GM12878 (cell line): ENCODE data around the gene MAFG. TPM values are rescaled to one million over a fixed set of nuclear protein-coding genes. Genes with fewer than 3 reads are reported as not detected.

Experiments used
- ATAC-seq: fragments of 200-7000 bp; cut with Tn5 transposase; 3 replicates; pipeline ENCODE4 v1.9.1; 2020; ENCODE audit warnings: mild to moderate bottlenecking, moderate library complexity
- BruUV-seq: library from RNA; stranded (reverse); fragments of 400-500 nt; replicated peaks from 2 replicates; lab custom pipeline; 2021; lab: Mats Ljungman, UMichigan
- CTCF ChIA-PET: fragments of 300-600 bp; sonication (Branson Sonifier 250); formaldehyde crosslinking; extraction: SDS; loops from one replicate; lab custom pipeline; 2021; ENCODE audit warnings: inconsistent platforms; lab: Yijun Ruan, JAX
- POLR2A ChIA-PET: fragments of 350-600 bp; formaldehyde crosslinking; extraction: SDS; loops from one replicate; lab custom pipeline; 2021; ENCODE audit warnings: inconsistent platforms; lab: Charles Lee
- RAD21 ChIA-PET: fragments of 300-600 bp; sonication (Branson Sonifier 250); formaldehyde crosslinking; loops from one replicate; lab custom pipeline; 2023; ENCODE audit warnings: antibody characterized with exemption; ENCODE audit not compliant: unreplicated experiment; lab: Charles Lee
- SMC1A ChIA-PET: fragments of 300-600 bp; sonication (Branson Sonifier 250); formaldehyde crosslinking; loops from one replicate; lab custom pipeline; 2023; ENCODE audit not compliant: unreplicated experiment, uncharacterized antibody; lab: Charles Lee
- DNase-seq: peaks from one replicate; pipeline ENCODE4 v3.0.0-alpha.2; 2011; ENCODE audit warnings: low read depth, low spot score
- FAIRE-seq: peaks from 3 replicates; lab custom pipeline; 2011; peaks lifted over from hg19 to GRCh38; lab: Jason Lieb, UNC
- H2AFZ ChIP-seq: 2 replicates; pipeline ENCODE4 v1.6.0; 2011; ENCODE audit warnings: low read depth, low read length, control low read depth; ENCODE audit not compliant: control insufficient read depth
- H3K27ac ChIP-seq: 2 replicates; pipeline ENCODE4 v1.5.1; 2011; ENCODE audit warnings: control low read depth; ENCODE audit not compliant: control insufficient read depth, insufficient read depth
- H3K27me3 ChIP-seq, 2 experiments: replicated peaks in 1 of 2; 2 replicates each; pipeline versions ENCODE4 v1.6.0 to v1.6.1; 2011; ENCODE audit warnings: low read length in 1 of 2; ENCODE audit not compliant: control insufficient read depth in 2 of 2, insufficient read depth in 2 of 2
- H3K36me3 ChIP-seq, 2 experiments: 2 replicates each; pipeline ENCODE4 v1.5.1; 2011; ENCODE audit warnings: low read length in 1 of 2; ENCODE audit not compliant: control insufficient read depth in 2 of 2, insufficient read depth in 2 of 2
- H3K4me1 ChIP-seq: 2 replicates; pipeline ENCODE4 v1.6.1; 2011; ENCODE audit warnings: mild to moderate bottlenecking, low read length, moderate library complexity, mixed read lengths; ENCODE audit not compliant: control insufficient read depth, insufficient read depth
- H3K4me2 ChIP-seq: 2 replicates; pipeline ENCODE4 v1.6.0; 2011; ENCODE audit warnings: control low read depth; ENCODE audit not compliant: control insufficient read depth, insufficient read depth
- H3K4me3 ChIP-seq: fragments of 200-600 bp; sonication (generic); 2 replicates; pipeline ENCODE4 v1.5.1; 2016
- H3K79me2 ChIP-seq: 2 replicates; pipeline ENCODE4 v1.6.0; 2011; ENCODE audit warnings: low read length; ENCODE audit not compliant: control insufficient read depth, insufficient read depth
- H3K9ac ChIP-seq: 2 replicates; pipeline ENCODE4 v1.8.0; 2011; ENCODE audit warnings: low read length, control low read depth, mixed read lengths; ENCODE audit not compliant: control insufficient read depth, insufficient read depth
- H3K9me3 ChIP-seq: replicated peaks from 3 replicates; pipeline ENCODE4 v1.5.1; 2011; ENCODE audit warnings: mild to moderate bottlenecking, low read length; ENCODE audit not compliant: control insufficient read depth, insufficient read depth
- H4K20me1 ChIP-seq: 2 replicates; pipeline ENCODE4 v1.6.0; 2011; ENCODE audit not compliant: control insufficient read depth, insufficient read depth
- BACH1 ChIP-seq: fragments of 450-650 bp; IDR thresholded peaks from 2 replicates; pipeline ENCODE4 v1.6.1; 2017; ENCODE audit warnings: mild to moderate bottlenecking, borderline replicate concordance
- GABPA ChIP-seq: IDR thresholded peaks from 2 replicates; pipeline ENCODE4 v1.6.1; 2014; ENCODE audit warnings: antibody characterized with exemption, low read depth, mild to moderate bottlenecking, inconsistent platforms
- MTA3 ChIP-seq: IDR thresholded peaks from 2 replicates; pipeline ENCODE4 v1.6.1; 2012; ENCODE audit warnings: low read length, inconsistent platforms, borderline replicate concordance
- MXI1 ChIP-seq: fragments of 150-350 bp; IDR thresholded peaks from 2 replicates; pipeline ENCODE4 v1.6.1; 2011; ENCODE audit warnings: low read depth, mild to moderate bottlenecking, inconsistent platforms, low read length, improper control_type of control experiment
- RUNX3 ChIP-seq: IDR thresholded peaks from 2 replicates; pipeline ENCODE4 v1.6.1; 2012; ENCODE audit warnings: low read length, inconsistent platforms
- SREBF2 ChIP-seq: IDR thresholded peaks from 2 replicates; pipeline ENCODE4 v1.6.1; 2012; ENCODE audit warnings: mild to moderate bottlenecking, low read length
- SRF ChIP-seq, 2 experiments: IDR thresholded peaks; 2 replicates each; pipeline ENCODE4 v1.6.1; 2011; ENCODE audit warnings: low read depth in 2 of 2, low read length in 2 of 2, mild to moderate bottlenecking in 1 of 2, moderate library complexity in 1 of 2
- WGBS: methylation state at CpG from one replicate; pipeline ENCODE4 v1.1.6; 2016; ENCODE audit warnings: low lambda C conversion rate; ENCODE audit not compliant: insufficient replicate concordance, insufficient coverage; ENCODE audit errors: missing lambda C conversion rate; 5-methylcytosine and 5-hydroxymethylcytosine counted together
- in situ Hi-C: fragments of 300-500 bp; cut with MboI; formaldehyde crosslinking; loops from 9 replicates; pipeline ENCODE4 v1.14.3; 2018; ENCODE audit warnings: mixed read lengths
- intact Hi-C: fragments of 100-400 bp; cut with micrococcal nuclease; formaldehyde crosslinking; loops from one replicate; pipeline ENCODE4 v1.14.2; 2022; ENCODE audit not compliant: unreplicated experiment
- polyA plus RNA-seq, 11 experiments: library from polyadenylated mRNA; depleted of rRNA in 4 of 11; unstranded in 6 of 11; stranded (reverse) in 5 of 11; fragments of >200 nt; fragmentation: Nextera tagmentation in 4 of 11; fragmentation: Illumina TruSeq in 1 of 11; extraction: Ambion mirVana in 4 of 11; extraction: Trizol in 1 of 11; gene quantifications; 1 replicate in 1 of 11; 2 replicates in 10 of 11; pipeline versions ENCODE4 v1.2.1 to v1.2.3, GENCODE V29; 2011 to 2016; ENCODE audit warnings: inconsistent platforms in 2 of 11, missing spikeins in 2 of 11, low read depth in 1 of 11
- total RNA-seq, 4 experiments: library from RNA; depleted of rRNA in 3 of 4; stranded (reverse); fragments of >200 nt in 3 of 4; fragmentation: Illumina TruSeq in 1 of 4; extraction: Trizol in 1 of 4; gene quantifications; 2 replicates each; pipeline versions ENCODE4 v1.2.1 to v1.2.3, GENCODE V29; 2013 to 2021
- TF ChIP-seq, protein P1 (sequence below): fragments of 450-650 bp; formaldehyde crosslinking; IDR thresholded peaks from 2 replicates; pipeline ENCODE4 v1.5.0; 2022; ENCODE audit warnings: mild to moderate bottlenecking, missing genetic modification characterization

Gene MAFG
- total and polyA plus RNA-seq, 10 of the 15 experiments (the other 5 are each of a cell fraction or from before 2014, with no cell fraction given): 0.48 to 20.1 (median 7.6) TPM

DNA sequence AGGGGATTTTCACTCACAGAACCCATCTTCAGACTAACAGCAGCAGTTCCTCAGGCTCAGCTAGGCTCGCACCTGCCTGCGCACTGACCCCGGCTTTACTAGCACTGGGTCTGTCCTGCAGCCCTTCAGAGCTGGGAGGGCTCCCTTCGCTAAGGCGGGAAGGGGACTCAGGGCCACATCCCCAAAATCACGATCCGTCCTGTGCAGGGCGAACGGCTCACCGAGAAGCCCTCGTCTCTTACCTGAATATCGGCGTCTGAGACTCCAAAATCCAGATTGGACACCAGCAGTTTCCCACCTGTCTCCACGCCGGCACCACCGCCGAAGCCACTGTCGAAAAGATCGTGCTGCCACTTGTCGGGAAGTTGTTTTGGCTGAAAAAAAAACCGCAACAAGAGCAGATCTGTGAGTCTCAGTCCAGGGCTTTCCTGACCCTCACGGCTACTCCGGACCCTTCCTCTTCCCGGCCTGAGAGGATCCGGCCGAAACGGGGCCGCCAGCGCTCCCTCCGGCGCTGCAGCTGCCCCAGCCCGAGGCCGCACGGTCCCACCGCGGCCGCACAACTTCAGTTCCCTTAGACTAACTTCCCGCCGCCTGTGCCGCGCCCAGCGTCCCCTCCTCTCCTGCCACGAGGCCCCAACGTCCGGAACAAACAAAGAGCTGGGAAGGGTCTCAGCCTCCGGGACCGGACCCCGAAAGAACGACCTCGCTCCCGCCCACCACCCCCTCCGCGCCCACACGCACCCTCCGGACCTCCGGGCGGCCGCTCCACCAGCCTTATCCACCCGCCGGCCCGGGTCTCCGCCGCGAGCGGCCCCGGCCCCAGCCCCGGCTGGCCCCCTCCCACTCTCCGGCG lies 36.9 kb downstream of the MAFG start:
- intact Hi-C loops: loop anchor here (2.0 kb wide), 1 partner anchor 18 kb away; no protein-coding TSS in a partner anchor
- CTCF ChIA-PET: no interaction called here

More for the DNA sequence above, 36.9 kb downstream of the MAFG start:
- FAIRE-seq (no peak), ATAC-seq (no peak), DNase-seq (no peak)
- in situ Hi-C loops: no loop called here
- 3% methylated on average over 57 of the region's 69 CpGs for WGBS
- Histone ChIP-seq H3K9me3 (no peaks in the 10 kb centered on the region), H4K20me1 (0 out of 2 replicates have a peak, but pooled peaks cover 3% of the 10 kb centered on the region), H2AFZ (no peak overlapping the region), H3K36me3 (peaks cover 21 to 23% of the 10 kb centered on the region in 2 experiments; a peak in 3 of 4 replicates), H3K27me3 (no peaks in the 10 kb centered on the region), H3K4me1 (peaks cover 30% of the 10 kb centered on the region), H3K4me2 (peak overlapping the region; percentile 97), H3K79me2 (peaks cover 52% of the 10 kb centered on the region), H3K27ac (peak overlapping the region; percentile 74), H3K9ac (peak overlapping the region; percentile 98), H3K4me3 (peak overlapping the region; percentile 91)
- BruUV-seq: no TSS peak
- TF ChIP-seq RUNX3 (peak; percentile 40; the same call in 1 of the 2 replicates), BACH1 (0 out of 2 replicates have a peak, but pooled peaks have one; percentile 24), SRF (IDR thresholded peaks at IDR 0.05; ENCODE audit: low read depth in 2 of 2, low read length in 2 of 2) (no peak), MXI1 (0 out of 2 replicates have a peak, but pooled peaks have one; percentile 12), MTA3 (no peak), SREBF2 (no peak), GABPA (no peak)
- TF ChIP-seq, protein P1, sequence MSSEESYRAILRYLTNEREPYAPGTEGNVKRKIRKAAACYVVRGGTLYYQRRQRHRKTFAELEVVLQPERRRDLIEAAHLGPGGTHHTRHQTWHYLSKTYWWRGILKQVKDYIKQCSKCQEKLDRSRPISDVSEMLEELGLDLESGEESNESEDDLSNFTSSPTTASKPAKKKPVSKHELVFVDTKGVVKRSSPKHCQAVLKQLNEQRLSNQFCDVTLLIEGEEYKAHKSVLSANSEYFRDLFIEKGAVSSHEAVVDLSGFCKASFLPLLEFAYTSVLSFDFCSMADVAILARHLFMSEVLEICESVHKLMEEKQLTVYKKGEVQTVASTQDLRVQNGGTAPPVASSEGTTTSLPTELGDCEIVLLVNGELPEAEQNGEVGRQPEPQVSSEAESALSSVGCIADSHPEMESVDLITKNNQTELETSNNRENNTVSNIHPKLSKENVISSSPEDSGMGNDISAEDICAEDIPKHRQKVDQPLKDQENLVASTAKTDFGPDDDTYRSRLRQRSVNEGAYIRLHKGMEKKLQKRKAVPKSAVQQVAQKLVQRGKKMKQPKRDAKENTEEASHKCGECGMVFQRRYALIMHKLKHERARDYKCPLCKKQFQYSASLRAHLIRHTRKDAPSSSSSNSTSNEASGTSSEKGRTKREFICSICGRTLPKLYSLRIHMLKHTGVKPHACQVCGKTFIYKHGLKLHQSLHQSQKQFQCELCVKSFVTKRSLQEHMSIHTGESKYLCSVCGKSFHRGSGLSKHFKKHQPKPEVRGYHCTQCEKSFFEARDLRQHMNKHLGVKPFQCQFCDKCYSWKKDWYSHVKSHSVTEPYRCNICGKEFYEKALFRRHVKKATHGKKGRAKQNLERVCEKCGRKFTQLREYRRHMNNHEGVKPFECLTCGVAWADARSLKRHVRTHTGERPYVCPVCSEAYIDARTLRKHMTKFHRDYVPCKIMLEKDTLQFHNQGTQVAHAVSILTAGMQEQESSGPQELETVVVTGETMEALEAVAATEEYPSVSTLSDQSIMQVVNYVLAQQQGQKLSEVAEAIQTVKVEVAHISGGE (CRISPR knock-in tag): 0 out of 2 replicates have a peak, but pooled peaks have one; percentile 32
- RAD21 ChIA-PET: no interaction called here
- SMC1A ChIA-PET: no interaction called here
- POLR2A ChIA-PET: interaction anchor here (0.9 kb wide), 1 partner anchor 19 kb away, joined by 4 read pairs; no protein-coding TSS in a partner anchor
